Measurements from ENCODE around the gene SRSF8.

Gene SRSF8

GRCh38 chr11:95070471-95070870 is 3.8 kb downstream of the SRSF8 start:
- no peak for FAIRE-seq

- no peak for FAIRE-seq
Observed at GRCh38 chr11:95072948-95073347, 6.2 kb downstream of the SRSF8 start.

- FAIRE-seq, result no peak
Observed at GRCh38 chr11:95074792-95075563, 8.3 kb downstream of the SRSF8 start.

- FAIRE-seq, result no peak
Observed at GRCh38 chr11:95076416-95076815, 9.7 kb downstream of the SRSF8 start.

GRCh38 chr11:95076981-95077380 is 10.3 kb downstream of the SRSF8 start:
- no peak for FAIRE-seq

GRCh38 chr11:95078526-95078925 is 11.8 kb downstream of the SRSF8 start:
- FAIRE-seq, result no peak

- FAIRE-seq, result no peak
Observed at GRCh38 chr11:95081010-95081409, 14.3 kb downstream of the SRSF8 start.

- FAIRE-seq, result no peak
Observed at GRCh38 chr11:95081412-95081811, 14.7 kb downstream of the SRSF8 start.

GRCh38 chr11:95082576-95083001 is 15.9 kb downstream of the SRSF8 start:
- no peak for FAIRE-seq

GRCh38 chr11:95084509-95084908 is 17.8 kb downstream of the SRSF8 start:
- no peak for FAIRE-seq

GRCh38 chr11:95085117-95085816 is 18.5 kb downstream of the SRSF8 start:
- no peak for FAIRE-seq

GRCh38 chr11:95086151-95086550 is 19.4 kb downstream of the SRSF8 start:
- FAIRE-seq, result no peak

GRCh38 chr11:95086836-95087570 is 20.3 kb downstream of the SRSF8 start:
- FAIRE-seq, result no peak

GRCh38 chr11:95088946-95089619 is 22.4 kb downstream of the SRSF8 start:
- no peak for FAIRE-seq

- no peak for FAIRE-seq
Observed at GRCh38 chr11:95089620-95090542, 23.2 kb downstream of the SRSF8 start, which contains the start of gene ENDOD1. TSS of gene ENDOD1 (plus strand) at chr11:95089846. CDS start at chr11:95089928, 82 bp downstream.

- no peak for FAIRE-seq
Observed at GRCh38 chr11:95091663-95092180, 25.0 kb downstream of the SRSF8 start.

- no peak for FAIRE-seq
Observed at GRCh38 chr11:95092549-95093324, 26.0 kb downstream of the SRSF8 start.

GRCh38 chr11:95093548-95093947 is 26.8 kb downstream of the SRSF8 start:
- no peak for FAIRE-seq

GRCh38 chr11:95095858-95096587 is 29.3 kb downstream of the SRSF8 start:
- no peak for FAIRE-seq

- no peak for FAIRE-seq
Observed at GRCh38 chr11:95097209-95097608, 30.5 kb downstream of the SRSF8 start.
